GM12878 (cell line): Measurements from ENCODE around the gene SYPL2. TPM values are rescaled to one million over a fixed set of nuclear protein-coding genes. Genes with fewer than 3 reads are reported as not detected.

Source experiments
- ATAC-seq: fragments of 200-7000 bp; cut with Tn5 transposase; 3 replicates; pipeline ENCODE4 v1.9.1; 2020; ENCODE audit warnings: mild to moderate bottlenecking, moderate library complexity
- BruUV-seq: library from RNA; stranded (reverse); fragments of 400-500 nt; replicated peaks from 2 replicates; lab custom pipeline; 2021; lab: Mats Ljungman, UMichigan
- CTCF ChIA-PET: fragments of 300-600 bp; sonication (Branson Sonifier 250); formaldehyde crosslinking; extraction: SDS; loops from one replicate; lab custom pipeline; 2021; ENCODE audit warnings: inconsistent platforms; lab: Yijun Ruan, JAX
- POLR2A ChIA-PET: fragments of 350-600 bp; formaldehyde crosslinking; extraction: SDS; loops from one replicate; lab custom pipeline; 2021; ENCODE audit warnings: inconsistent platforms; lab: Charles Lee
- RAD21 ChIA-PET: fragments of 300-600 bp; sonication (Branson Sonifier 250); formaldehyde crosslinking; loops from one replicate; lab custom pipeline; 2023; ENCODE audit warnings: antibody characterized with exemption; ENCODE audit not compliant: unreplicated experiment; lab: Charles Lee
- SMC1A ChIA-PET: fragments of 300-600 bp; sonication (Branson Sonifier 250); formaldehyde crosslinking; loops from one replicate; lab custom pipeline; 2023; ENCODE audit not compliant: unreplicated experiment, uncharacterized antibody; lab: Charles Lee
- DNase-seq: peaks from one replicate; pipeline ENCODE4 v3.0.0-alpha.2; 2011; ENCODE audit warnings: low read depth, low spot score
- FAIRE-seq: peaks from 3 replicates; lab custom pipeline; 2011; peaks lifted over from hg19 to GRCh38; lab: Jason Lieb, UNC
- H2AFZ ChIP-seq: 2 replicates; pipeline ENCODE4 v1.6.0; 2011; ENCODE audit warnings: low read depth, low read length, control low read depth; ENCODE audit not compliant: control insufficient read depth
- H3K27ac ChIP-seq: 2 replicates; pipeline ENCODE4 v1.5.1; 2011; ENCODE audit warnings: control low read depth; ENCODE audit not compliant: control insufficient read depth, insufficient read depth
- H3K27me3 ChIP-seq, 2 experiments: replicated peaks in 1 of 2; 2 replicates each; pipeline versions ENCODE4 v1.6.0 to v1.6.1; 2011; ENCODE audit warnings: low read length in 1 of 2; ENCODE audit not compliant: control insufficient read depth in 2 of 2, insufficient read depth in 2 of 2
- H3K36me3 ChIP-seq, 2 experiments: 2 replicates each; pipeline ENCODE4 v1.5.1; 2011; ENCODE audit warnings: low read length in 1 of 2; ENCODE audit not compliant: control insufficient read depth in 2 of 2, insufficient read depth in 2 of 2
- H3K4me1 ChIP-seq: 2 replicates; pipeline ENCODE4 v1.6.1; 2011; ENCODE audit warnings: mild to moderate bottlenecking, low read length, moderate library complexity, mixed read lengths; ENCODE audit not compliant: control insufficient read depth, insufficient read depth
- H3K4me2 ChIP-seq: 2 replicates; pipeline ENCODE4 v1.6.0; 2011; ENCODE audit warnings: control low read depth; ENCODE audit not compliant: control insufficient read depth, insufficient read depth
- H3K4me3 ChIP-seq: fragments of 200-600 bp; sonication (generic); 2 replicates; pipeline ENCODE4 v1.5.1; 2016
- H3K79me2 ChIP-seq: 2 replicates; pipeline ENCODE4 v1.6.0; 2011; ENCODE audit warnings: low read length; ENCODE audit not compliant: control insufficient read depth, insufficient read depth
- H3K9ac ChIP-seq: 2 replicates; pipeline ENCODE4 v1.8.0; 2011; ENCODE audit warnings: low read length, control low read depth, mixed read lengths; ENCODE audit not compliant: control insufficient read depth, insufficient read depth
- H3K9me3 ChIP-seq: replicated peaks from 3 replicates; pipeline ENCODE4 v1.5.1; 2011; ENCODE audit warnings: mild to moderate bottlenecking, low read length; ENCODE audit not compliant: control insufficient read depth, insufficient read depth
- H4K20me1 ChIP-seq: 2 replicates; pipeline ENCODE4 v1.6.0; 2011; ENCODE audit not compliant: control insufficient read depth, insufficient read depth
- ASH2L ChIP-seq: fragments of 300-600, 200-600 bp; sonication (generic); IDR thresholded peaks from 2 replicates; pipeline ENCODE4 v1.6.1; 2017; ENCODE audit warnings: low read depth, mild to moderate bottlenecking, borderline replicate concordance
- CREM ChIP-seq: IDR thresholded peaks from 2 replicates; pipeline ENCODE4 v1.6.1; 2014; ENCODE audit warnings: antibody characterized with exemption, low read depth
- EZH2 ChIP-seq: IDR thresholded peaks from 2 replicates; pipeline ENCODE4 v1.6.1; 2012; ENCODE audit warnings: low read depth, mild to moderate bottlenecking, control low read depth, inconsistent platforms, low read length, borderline replicate concordance; ENCODE audit not compliant: control insufficient read depth
- HSF1 ChIP-seq: fragments of 150-350 bp; IDR thresholded peaks from 2 replicates; pipeline ENCODE4 v1.6.1; 2014; ENCODE audit warnings: mild to moderate bottlenecking, low read depth, low read length
- IRF3 ChIP-seq: fragments of 450-650 bp; IDR thresholded peaks from 2 replicates; pipeline ENCODE4 v1.6.1; 2014; ENCODE audit warnings: mild to moderate bottlenecking
- MYC ChIP-seq: IDR thresholded peaks from 2 replicates; pipeline ENCODE4 v1.6.1; 2011; ENCODE audit warnings: mild to moderate bottlenecking, low read length, moderate library complexity, inconsistent platforms; ENCODE audit not compliant: insufficient read depth, insufficient replicate concordance, insufficient read length, severe bottlenecking
- NFXL1 ChIP-seq: fragments of 450-650 bp; IDR thresholded peaks from 2 replicates; pipeline ENCODE4 v1.6.1; 2017; ENCODE audit warnings: antibody characterized with exemption, mild to moderate bottlenecking, borderline replicate concordance
- PBX3 ChIP-seq: IDR thresholded peaks from 2 replicates; pipeline ENCODE4 v1.6.1; 2011; ENCODE audit warnings: mild to moderate bottlenecking, low read depth, low read length, moderate library complexity; ENCODE audit not compliant: insufficient replicate concordance
- PML ChIP-seq: IDR thresholded peaks from 2 replicates; pipeline ENCODE4 v1.6.1; 2012; ENCODE audit warnings: low read length, inconsistent platforms
- POU2F2 ChIP-seq: IDR thresholded peaks from 3 replicates; pipeline ENCODE4 v1.6.1; 2011; ENCODE audit warnings: low read depth, mild to moderate bottlenecking, low read length, borderline replicate concordance
- RB1 ChIP-seq: fragments of 450-650 bp; formaldehyde crosslinking; IDR thresholded peaks from 2 replicates; pipeline ENCODE4 v1.6.1; 2017; ENCODE audit warnings: mild to moderate bottlenecking, borderline replicate concordance
- SUZ12 ChIP-seq: fragments of 200-600 bp; sonication (generic); IDR thresholded peaks from one replicate; pipeline ENCODE4 v1.6.1; 2018; ENCODE audit warnings: antibody characterized with exemption, mild to moderate bottlenecking; ENCODE audit not compliant: unreplicated experiment
- ZBTB40 ChIP-seq: fragments of 450-650 bp; IDR thresholded peaks from 2 replicates; pipeline ENCODE4 v1.6.1; 2016; ENCODE audit warnings: mild to moderate bottlenecking, moderate library complexity, borderline replicate concordance
- ZNF207 ChIP-seq: fragments of 450-650 bp; IDR thresholded peaks from 2 replicates; pipeline ENCODE4 v1.6.1; 2014; ENCODE audit warnings: antibody characterized with exemption, mild to moderate bottlenecking, borderline replicate concordance
- whole genome bisulfite sequencing: methylation state at CpG from one replicate; pipeline ENCODE4 v1.1.6; 2016; ENCODE audit warnings: low lambda C conversion rate; ENCODE audit not compliant: insufficient replicate concordance, insufficient coverage; ENCODE audit errors: missing lambda C conversion rate; 5-methylcytosine and 5-hydroxymethylcytosine counted together
- in situ Hi-C: fragments of 300-500 bp; cut with MboI; formaldehyde crosslinking; loops from 9 replicates; pipeline ENCODE4 v1.14.3; 2018; ENCODE audit warnings: mixed read lengths
- intact Hi-C: fragments of 100-400 bp; cut with micrococcal nuclease; formaldehyde crosslinking; loops from one replicate; pipeline ENCODE4 v1.14.2; 2022; ENCODE audit not compliant: unreplicated experiment
- polyA plus RNA-seq, 11 experiments: library from polyadenylated mRNA; depleted of rRNA in 4 of 11; unstranded in 6 of 11; stranded (reverse) in 5 of 11; fragments of >200 nt; fragmentation: Nextera tagmentation in 4 of 11; fragmentation: Illumina TruSeq in 1 of 11; extraction: Ambion mirVana in 4 of 11; extraction: Trizol in 1 of 11; gene quantifications; 1 replicate in 1 of 11; 2 replicates in 10 of 11; pipeline versions ENCODE4 v1.2.1 to v1.2.3, GENCODE V29; 2011 to 2016; ENCODE audit warnings: inconsistent platforms in 2 of 11, missing spikeins in 2 of 11, low read depth in 1 of 11
- total RNA-seq, 4 experiments: library from RNA; depleted of rRNA in 3 of 4; stranded (reverse); fragments of >200 nt in 3 of 4; fragmentation: Illumina TruSeq in 1 of 4; extraction: Trizol in 1 of 4; gene quantifications; 2 replicates each; pipeline versions ENCODE4 v1.2.1 to v1.2.3, GENCODE V29; 2013 to 2021

Gene SYPL2
- total and polyA plus RNA-seq, 10 of the 15 experiments (the other 5 are each of a cell fraction or from before 2014, with no cell fraction given): 0.04 to 0.11 (median 0.06) TPM; not detected in 3

GRCh38 chr1:109467301-109467777 is 993 bp downstream of the SYPL2 start:
- no peak overlapping the region for H2AFZ ChIP-seq
- no peak overlapping the region for H3K4me2 ChIP-seq
- no peaks in the 10 kb centered on the region for H3K4me1 ChIP-seq
- H3K79me2 ChIP-seq: no peaks in the 10 kb centered on the region
- ATAC-seq (no peak), FAIRE-seq (no peak), DNase-seq (no peak)
- no peak overlapping the region for H3K4me3 ChIP-seq
- in situ Hi-C loops (no loop called here), intact Hi-C loops (no loop called here)
- no peak overlapping the region for H3K27ac ChIP-seq
- RAD21 ChIA-PET: no interaction called here
- no TSS peak for BruUV-seq
- SMC1A ChIA-PET: no interaction called here
- POLR2A ChIA-PET: no interaction called here
- CTCF ChIA-PET: interaction anchor here (1.6 kb wide), 1 partner anchor 65 kb away, joined by 6 read pairs; no protein-coding TSS in a partner anchor
- peaks cover 4 to 7% of the 10 kb centered on the region in 2 experiments; a peak in 3 of 4 replicates for H3K27me3 ChIP-seq
- WGBS: 17% methylated on average over 18 of the region's 23 CpGs
- H3K9ac ChIP-seq: no peak overlapping the region
- H4K20me1 ChIP-seq: no peaks in the 10 kb centered on the region
- H3K9me3 ChIP-seq: no peaks in the 10 kb centered on the region
- no peaks in the 10 kb centered on the region for H3K36me3 ChIP-seq
- TF ChIP-seq ASH2L (no peak), PBX3 (no peak), HSF1 (no peak), PML (no peak), POU2F2 (no peak), NFXL1 (no peak), IRF3 (no peak), SUZ12 (no peak), CREM (no peak), RB1 (no peak), ZNF207 (no peak), EZH2 (no peak), MYC (no peak), ZBTB40 (no peak)
